ENCODE measurements around the gene USP28.

GRCh38 chr11:113874581-113875233 is 665 bp downstream of the USP28 start:
- no peak for TF ChIP-seq HDGF (IDR thresholded peaks at IDR 0.05; ENCODE audit: borderline replicate concordance)
- TF ChIP-seq FOXM1 (IDR thresholded peaks at IDR 0.05; ENCODE audit: borderline replicate concordance), result no peak
- no peak for TF ChIP-seq BHLHE40 (IDR thresholded peaks at IDR 0.05; ENCODE audit: borderline replicate concordance)
- TF ChIP-seq FOXA1 (IDR thresholded peaks at IDR 0.05), result no peak
- no peak for TF ChIP-seq ELF4 (IDR thresholded peaks at IDR 0.05)
- no peak; the same call in 1 of the 2 replicates for TF ChIP-seq ZNF384 (IDR thresholded peaks at IDR 0.05)
- TF ChIP-seq NFRKB (IDR thresholded peaks at IDR 0.05), result no peak
- no peak for TF ChIP-seq SP1 (IDR thresholded peaks at IDR 0.05)
- TF ChIP-seq L3MBTL2 (conservative IDR thresholded peaks at IDR 0.05), result no peak
- TF ChIP-seq PKNOX1 (IDR thresholded peaks at IDR 0.05), result no peak
- no peak for TF ChIP-seq TARDBP (IDR thresholded peaks at IDR 0.05)
- no peak for TF ChIP-seq SUZ12 (IDR thresholded peaks at IDR 0.05)
- no peak for TF ChIP-seq LEF1 (IDR thresholded peaks at IDR 0.05; ENCODE audit: borderline replicate concordance)
- TF ChIP-seq CTBP1 (IDR thresholded peaks at IDR 0.05; ENCODE audit: borderline replicate concordance), result no peak

All from HEK293T (cell line).